HCT116 (cell line): ENCODE measurements around the gene SGMS1. TPM values are rescaled to one million over a fixed set of nuclear protein-coding genes. Genes with fewer than 3 reads are reported as not detected.

Experiments used
- ATAC-seq: fragments of 200-7000 bp; cut with Tn5 transposase; 2 replicates; pipeline ENCODE4 v1.9.1; 2020; ENCODE audit warnings: mild to moderate bottlenecking, moderate library complexity
- BruUV-seq: library from RNA; stranded (reverse); fragments of 400-500 nt; replicated peaks from 2 replicates; lab custom pipeline; 2021; lab: Mats Ljungman, UMichigan
- CTCF ChIA-PET: fragments of 300-600 bp; sonication (Branson Sonifier 250); formaldehyde crosslinking; loops from one replicate; lab custom pipeline; 2021; ENCODE audit warnings: antibody characterized with exemption; lab: Charles Lee
- POLR2A ChIA-PET: fragments of 300-600, 350-600 bp; sonication (Branson Sonifier 250); formaldehyde crosslinking; loops from one replicate; lab custom pipeline; 2021; ENCODE audit warnings: antibody characterized with exemption; lab: Charles Lee
- RAD21 ChIA-PET, 2 experiments: fragments of 300-600 bp; sonication (Branson Sonifier 250); formaldehyde crosslinking; loops; one replicate each; lab custom pipeline; 2023; ENCODE audit warnings: low total read pairs in 2 of 2; ENCODE audit not compliant: uncharacterized antibody in 2 of 2, unreplicated experiment in 2 of 2, low non-redundant PET in 1 of 2; lab: Charles Lee
- DNase-seq: peaks from one replicate; pipeline ENCODE4 v3.0.0-alpha.2; 2010; ENCODE audit warnings: low read depth, low spot score
- H2AFZ ChIP-seq: fragments of 200-600 bp; shearing (Covaris generic), sonication (generic); 2 replicates; pipeline ENCODE4 v1.6.1; 2017; ENCODE audit warnings: low read depth, mixed run types, mixed read lengths, antibody characterized with exemption, low read length; ENCODE audit not compliant: poor library complexity, severe bottlenecking
- H3K27ac ChIP-seq: 2 replicates; pipeline ENCODE4 v1.5.1; 2012; ENCODE audit warnings: low read depth, low read length
- H3K27me3 ChIP-seq: fragments of 200-600 bp; sonication (generic); 2 replicates; pipeline ENCODE4 v1.6.1; 2016; ENCODE audit warnings: mixed run types, low read length, mixed read lengths; ENCODE audit not compliant: insufficient read depth
- H3K36me3 ChIP-seq, 2 experiments: fragments of 200-500 bp in 1 of 2; fragments of 200-600 bp in 1 of 2; sonication (Bioruptor generic) in 1 of 2; sonication (generic) in 1 of 2; 2 replicates each; pipeline versions ENCODE4 v1.5.1 to v1.6.1; 2014 to 2016; ENCODE audit warnings: low read length in 2 of 2, inconsistent platforms in 1 of 2, mixed read lengths in 1 of 2, mixed run types in 1 of 2; ENCODE audit not compliant: insufficient read depth in 2 of 2, control insufficient read depth in 1 of 2
- H3K4me1 ChIP-seq, 2 experiments: fragments of 200-600 bp in 1 of 2; sonication (generic) in 1 of 2; 2 replicates each; pipeline versions ENCODE4 v1.5.1 to v1.6.1; 2012 to 2017; ENCODE audit warnings: low read length in 2 of 2, inconsistent platforms in 1 of 2, mild to moderate bottlenecking in 1 of 2, mixed read lengths in 1 of 2, mixed run types in 1 of 2, moderate library complexity in 1 of 2; ENCODE audit not compliant: insufficient read depth in 2 of 2, control insufficient read depth in 1 of 2
- H3K4me2 ChIP-seq: fragments of 200-600 bp; sonication (generic); 2 replicates; pipeline ENCODE4 v1.6.1; 2017; ENCODE audit warnings: mixed run types, low read length, mixed read lengths
- H3K4me3 ChIP-seq, 2 experiments: fragments of 200-600 bp in 1 of 2; sonication (generic) in 1 of 2; replicated peaks in 1 of 2; 2 replicates each; pipeline ENCODE4 v1.5.1; 2011 to 2016; ENCODE audit warnings: low read length in 2 of 2, control low read depth in 1 of 2, low read depth in 1 of 2, mild to moderate bottlenecking in 1 of 2, mixed read lengths in 1 of 2, mixed run types in 1 of 2
- H3K79me2 ChIP-seq: fragments of 200-600 bp; sonication (generic); 2 replicates; pipeline ENCODE4 v1.6.1; 2017; ENCODE audit warnings: mild to moderate bottlenecking, mixed run types, low read length, moderate library complexity, mixed read lengths; ENCODE audit not compliant: insufficient read depth
- H3K9ac ChIP-seq: fragments of 200-600 bp; sonication (generic); 2 replicates; pipeline ENCODE4 v1.6.1; 2016; ENCODE audit warnings: low read length, mixed read lengths
- H3K9me2 ChIP-seq: fragments of 200-600 bp; sonication (generic), shearing (Covaris generic); 2 replicates; pipeline ENCODE4 v1.6.1; 2017; ENCODE audit warnings: mixed run types, mild to moderate bottlenecking, moderate library complexity; ENCODE audit not compliant: insufficient read depth
- H3K9me3 ChIP-seq, 2 experiments: fragments of 200-500 bp in 1 of 2; fragments of 200-600 bp in 1 of 2; sonication (Bioruptor generic) in 1 of 2; sonication (generic) in 1 of 2; 2 replicates each; pipeline ENCODE4 v1.6.1; 2014 to 2017; ENCODE audit warnings: low read length in 2 of 2, mixed read lengths in 2 of 2, inconsistent platforms in 1 of 2, low read depth in 1 of 2, mild to moderate bottlenecking in 1 of 2, mixed run types in 1 of 2, moderate library complexity in 1 of 2; ENCODE audit not compliant: control insufficient read depth in 1 of 2, insufficient read depth in 1 of 2
- H4K20me1 ChIP-seq: fragments of 200-600 bp; sonication (generic), shearing (Covaris generic); 2 replicates; pipeline ENCODE4 v1.6.1; 2017; ENCODE audit warnings: mixed run types, mild to moderate bottlenecking, moderate library complexity; ENCODE audit not compliant: insufficient read depth
- ATF3 ChIP-seq: IDR thresholded peaks from 2 replicates; pipeline ENCODE4 v1.6.1; 2012
- CBX3 ChIP-seq: IDR thresholded peaks from 2 replicates; pipeline ENCODE4 v1.6.1; 2012; ENCODE audit warnings: low read depth
- CEBPB ChIP-seq: IDR thresholded peaks from 2 replicates; pipeline ENCODE4 v1.6.1; 2012; ENCODE audit warnings: low read depth
- CTCF ChIP-seq, 3 experiments: fragments of 200-600 bp in 1 of 3; sonication (generic) in 1 of 3; IDR thresholded peaks in 2 of 3; conservative IDR thresholded peaks in 1 of 3; 2 replicates each; pipeline ENCODE4 v1.5.1; 2012 to 2017; ENCODE audit warnings: low read depth in 2 of 3, low read length in 2 of 3, antibody characterized with exemption in 1 of 3, borderline replicate concordance in 1 of 3, control low read depth in 1 of 3, mild to moderate bottlenecking in 1 of 3, mixed read lengths in 1 of 3, mixed run types in 1 of 3, moderate library complexity in 1 of 3; ENCODE audit not compliant: insufficient read depth in 1 of 3
- EGR1 ChIP-seq: IDR thresholded peaks from 2 replicates; pipeline ENCODE4 v1.6.1; 2012; ENCODE audit warnings: low read depth
- ELF1 ChIP-seq: IDR thresholded peaks from 2 replicates; pipeline ENCODE4 v1.6.1; 2012; ENCODE audit warnings: low read depth, borderline replicate concordance
- EZH2phosphoT487 ChIP-seq: fragments of 200-600 bp; IDR thresholded peaks from 2 replicates; pipeline ENCODE4 v1.6.1; 2018; ENCODE audit warnings: antibody characterized with exemption, borderline replicate concordance
- JUND ChIP-seq: IDR thresholded peaks from 2 replicates; pipeline ENCODE4 v1.6.1; 2012
- POLR2A ChIP-seq: IDR thresholded peaks from 2 replicates; pipeline ENCODE4 v1.7.0; 2011; ENCODE audit warnings: borderline replicate concordance; ENCODE audit not compliant: insufficient read depth, insufficient read length; ENCODE audit errors: extremely low read depth
- POLR2AphosphoS5 ChIP-seq: IDR thresholded peaks from 2 replicates; pipeline ENCODE4 v1.6.1; 2011; ENCODE audit warnings: mild to moderate bottlenecking, low read depth, low read length, moderate library complexity
- RAD21 ChIP-seq: IDR thresholded peaks from 2 replicates; pipeline ENCODE4 v1.6.1; 2012; ENCODE audit warnings: low read depth, mild to moderate bottlenecking
- REST ChIP-seq: IDR thresholded peaks from 2 replicates; pipeline ENCODE4 v1.6.1; 2012; ENCODE audit warnings: low read depth
- SIN3A ChIP-seq: IDR thresholded peaks from 2 replicates; pipeline ENCODE4 v1.6.1; 2012; ENCODE audit warnings: low read depth
- SP1 ChIP-seq: IDR thresholded peaks from 2 replicates; pipeline ENCODE4 v1.6.1; 2012; ENCODE audit warnings: low read depth
- SRF ChIP-seq: IDR thresholded peaks from 2 replicates; pipeline ENCODE4 v1.6.1; 2012; ENCODE audit warnings: low read depth
- TCF7L2 ChIP-seq: IDR thresholded peaks from 2 replicates; pipeline ENCODE4 v1.7.0; 2011; ENCODE audit warnings: borderline replicate concordance, inconsistent platforms; ENCODE audit not compliant: insufficient read depth, insufficient read length; ENCODE audit errors: extremely low read depth
- YY1 ChIP-seq: IDR thresholded peaks from 2 replicates; pipeline ENCODE4 v1.6.1; 2011; ENCODE audit warnings: low read length, low read depth, moderate library complexity, mild to moderate bottlenecking; ENCODE audit not compliant: insufficient replicate concordance; ENCODE audit errors: extremely low read depth
- ZBTB33 ChIP-seq: IDR thresholded peaks from 2 replicates; pipeline ENCODE4 v1.6.1; 2011; ENCODE audit warnings: mild to moderate bottlenecking, low read length, moderate library complexity; ENCODE audit not compliant: insufficient replicate concordance; ENCODE audit errors: extremely low read depth
- ZFX ChIP-seq: fragments of 450-650 bp; IDR thresholded peaks from 2 replicates; pipeline ENCODE4 v1.6.1; 2017
- ZNF274 ChIP-seq: fragments of 200-500 bp; sonication (Bioruptor generic); IDR thresholded peaks from 2 replicates; pipeline ENCODE4 v1.6.1; 2014; ENCODE audit warnings: mild to moderate bottlenecking, low read depth, low read length, inconsistent platforms
- intact Hi-C: fragments of 100-400 bp; cut with micrococcal nuclease; formaldehyde crosslinking; loops from 2 replicates; pipeline ENCODE4 v1.10.0; 2022
- total RNA-seq: library from RNA; stranded (reverse); gene quantifications from one replicate; pipeline ENCODE4 v1.2.1, GENCODE V29; 2021; ENCODE audit not compliant: unreplicated experiment

Gene SGMS1
- total RNA-seq, 1 experiment from 2014 or later: 29.1 TPM

GRCh38 chr10:50503661-50504320 lies 120.0 kb downstream of the SGMS1 start:
- DNase-seq: no peak
- intact Hi-C loops: no loop called here
- Histone ChIP-seq H3K27me3 (no peaks in the 10 kb centered on the region), H3K9me3 (no peaks in the 10 kb centered on the region), H3K79me2 (no peaks in the 10 kb centered on the region), H3K9me2 (no peaks in the 10 kb centered on the region), H4K20me1 (no peaks in the 10 kb centered on the region), H3K27ac (no peak overlapping the region), H3K9ac (no peak overlapping the region), H2AFZ (no peak overlapping the region), H3K4me3 (no peak overlapping the region), H3K4me2 (no peak overlapping the region; the same call in 1 of the 2 replicates), H3K36me3 (no peaks in the 10 kb centered on the region), H3K4me1 (peaks cover 10 to 18% of the 10 kb centered on the region in 2 experiments)
- no TSS peak for BruUV-seq
- ChIA-PET POLR2A (interaction anchor here (0.5 to 1.5 kb wide), 3 partner anchors 14 to 574 kb away, joined by 3 read pairs; no protein-coding TSS in a partner anchor), RAD21 (no interaction called here), CTCF (interaction anchor here (1.1 kb wide), 1 partner anchor 136 kb away, joined by 3 read pairs; no protein-coding TSS in a partner anchor)
- TF ChIP-seq SP1 (no peak), CBX3 (no peak), ELF1 (no peak), ZFX (no peak), ATF3 (no peak), POLR2A (no peak), RAD21 (no peak), REST (no peak), ZBTB33 (no peak), CEBPB (no peak), TCF7L2 (no peak), SIN3A (no peak), ZNF274 (no peak), POLR2AphosphoS5 (no peak), EGR1 (no peak), YY1 (no peak), SRF (no peak), JUND (no peak), EZH2phosphoT487 (no peak), CTCF (IDR thresholded peaks at IDR 0.05 in 2 of 3, conservative IDR thresholded peaks at IDR 0.05 in 1 of 3; ENCODE audit: borderline replicate concordance in 1 of 3, insufficient read depth in 1 of 3, low read depth in 2 of 3, low read length in 2 of 3) (no peak)
- ATAC-seq: no peak
